Right lung (tissue), 5 donors: Measurements from ENCODE around the gene AP2M1. TPM values are rescaled to one million over a fixed set of nuclear protein-coding genes. Genes with fewer than 3 reads are reported as not detected.
A peak's percentile ranks its signal among the peaks of the same experiment; 100 is the strongest.
"Not testable (repeated sequence)": the region's sequence is repeated elsewhere in the genome, so short reads cannot be mapped to it uniquely, and the experiment has no call there.

Experiments
- DNase-seq, 2 donors: peaks; one replicate each; pipeline ENCODE4 v3.0.0-alpha.2; 2013
- polyA plus RNA-seq, 5 donors: library from polyadenylated mRNA; unstranded; fragments of 120-200 nt; gene quantifications; one replicate each; pipeline versions ENCODE4 v1.2.1 to v1.2.3, GENCODE V29; 2013; ENCODE audit warnings: inconsistent platforms in 1 of 5, low replicate concordance in 1 of 5; ENCODE audit not compliant: insufficient read length in 5 of 5, insufficient read depth in 1 of 5

The AP2M1 gene
- polyA plus RNA-seq, 5 donors, result 318 to 368 (median 328) TPM

- DNase-seq, result peak; percentile 66 to 67
Measured at GRCh38 chr3:184154885-184155643, 19.6 kb upstream of the AP2M1 start, which contains the start of gene DVL3. Gene DVL3 (plus strand): TSS chr3:184155377. CDS start chr3:184155636, 259 bp downstream.

- DNase-seq, result no peak
Measured at GRCh38 chr3:184155644-184156521, 18.8 kb upstream of the AP2M1 start.

DNA sequence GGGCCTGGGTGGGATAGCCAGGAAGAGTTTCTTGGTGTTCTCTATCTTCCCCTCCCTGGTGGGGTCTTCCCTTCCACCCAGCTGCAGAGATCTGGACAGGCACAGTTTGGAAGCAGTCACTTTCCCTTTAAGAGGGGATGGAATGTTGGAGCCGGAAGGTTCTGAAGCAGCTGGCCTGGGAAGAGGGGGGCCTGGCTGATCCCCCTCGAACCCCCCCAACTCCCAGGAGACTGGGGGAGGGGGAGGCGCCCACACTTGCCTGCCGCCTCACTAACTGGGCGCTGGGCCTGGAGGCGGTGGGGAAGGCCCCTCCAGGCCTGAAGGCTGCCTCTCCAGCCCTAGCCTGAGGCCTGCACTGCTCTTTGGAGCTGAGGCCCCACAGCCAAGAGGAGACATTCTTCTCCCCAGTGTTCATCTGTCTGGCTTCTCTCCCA, 18.1 kb upstream of the AP2M1 start:
- DNase-seq, result peak; percentile 66 to 70

DNA sequence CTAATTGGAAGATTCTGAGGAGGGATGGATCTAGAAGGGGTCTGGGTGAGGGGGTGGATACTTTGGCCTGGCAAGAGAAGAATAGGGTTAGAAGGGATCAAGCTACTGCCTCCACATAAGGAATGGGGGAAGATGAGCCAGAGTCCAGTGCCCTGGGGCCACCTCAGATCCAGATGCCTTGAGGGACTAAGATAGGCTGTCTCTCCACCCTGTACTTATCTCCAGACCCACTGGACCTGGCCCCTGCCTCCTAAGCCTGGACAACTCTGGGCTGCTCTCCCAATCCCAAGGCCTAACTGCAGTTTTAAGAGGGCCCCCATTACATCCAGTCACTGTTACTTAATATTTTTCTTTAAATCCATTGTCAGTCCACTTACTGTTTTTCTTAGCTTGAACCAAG, 17.4 kb upstream of the AP2M1 start:
- DNase-seq, result no peak

DNA sequence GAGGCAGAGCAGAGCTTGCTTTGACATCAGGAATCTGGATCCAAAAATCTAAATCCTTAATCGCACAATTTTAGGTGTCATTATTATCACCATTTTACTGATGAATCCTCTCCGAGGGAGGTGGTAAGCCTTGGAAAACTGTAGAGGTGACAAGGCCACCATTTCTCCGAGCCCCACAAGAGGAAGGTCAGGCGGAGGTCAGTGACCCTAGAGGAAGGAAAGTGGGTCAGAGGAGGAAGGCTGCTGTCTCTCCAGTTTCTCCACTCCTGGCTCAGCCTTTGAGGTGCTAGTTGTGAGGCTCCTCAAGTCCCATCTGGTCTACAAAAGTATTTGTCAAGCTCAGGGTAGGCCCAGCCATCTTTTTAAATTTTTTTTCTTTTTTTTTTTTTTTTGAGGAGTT, 16.3 kb upstream of the AP2M1 start:
- DNase-seq, result no peak

DNA sequence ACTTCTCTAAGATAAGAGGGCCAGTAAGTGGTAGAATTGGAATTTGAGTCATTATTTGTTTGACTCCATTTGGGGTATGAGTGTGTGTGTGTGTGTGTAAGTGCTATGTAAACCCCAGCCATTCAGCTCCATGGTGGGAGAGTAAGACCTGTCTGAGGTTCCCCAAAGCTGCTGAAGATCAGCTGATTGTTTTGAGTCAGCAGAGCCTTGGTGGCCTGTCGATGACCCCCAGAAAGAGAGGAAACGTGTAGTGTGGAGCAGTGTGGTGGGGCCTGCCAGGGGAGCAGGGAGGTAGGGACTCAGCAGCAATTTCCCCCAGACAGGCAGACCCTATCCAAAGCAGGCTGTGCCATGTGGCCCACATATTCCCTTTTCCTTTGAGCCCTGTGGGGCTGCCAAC, 14.2 kb upstream of the AP2M1 start:
- no peak for DNase-seq

DNA sequence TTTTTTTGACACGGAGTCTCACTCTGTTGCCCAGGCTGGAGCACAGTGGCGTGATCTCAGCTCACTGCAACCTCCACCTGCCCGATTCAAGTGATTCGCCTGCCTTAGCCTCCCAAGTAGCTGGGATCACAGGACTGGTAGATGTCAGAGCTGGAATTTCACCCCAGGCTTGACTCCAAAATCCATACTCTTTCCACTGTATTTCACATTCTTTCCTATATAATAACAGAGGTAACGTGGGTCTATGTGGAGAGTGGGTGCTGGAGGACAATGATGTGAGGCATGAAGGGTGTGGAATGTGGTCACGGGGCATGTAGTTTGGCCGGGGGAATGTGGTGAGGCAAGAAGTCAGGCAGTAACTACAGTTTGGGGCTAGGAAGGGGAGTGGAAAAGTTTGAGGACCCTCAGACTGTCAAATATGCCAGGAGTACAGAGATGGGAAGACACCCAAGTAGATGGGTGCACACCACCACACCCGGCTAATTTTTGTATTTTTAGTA, 12.0 kb upstream of the AP2M1 start:
- DNase-seq, result not testable (repeated sequence)

DNA sequence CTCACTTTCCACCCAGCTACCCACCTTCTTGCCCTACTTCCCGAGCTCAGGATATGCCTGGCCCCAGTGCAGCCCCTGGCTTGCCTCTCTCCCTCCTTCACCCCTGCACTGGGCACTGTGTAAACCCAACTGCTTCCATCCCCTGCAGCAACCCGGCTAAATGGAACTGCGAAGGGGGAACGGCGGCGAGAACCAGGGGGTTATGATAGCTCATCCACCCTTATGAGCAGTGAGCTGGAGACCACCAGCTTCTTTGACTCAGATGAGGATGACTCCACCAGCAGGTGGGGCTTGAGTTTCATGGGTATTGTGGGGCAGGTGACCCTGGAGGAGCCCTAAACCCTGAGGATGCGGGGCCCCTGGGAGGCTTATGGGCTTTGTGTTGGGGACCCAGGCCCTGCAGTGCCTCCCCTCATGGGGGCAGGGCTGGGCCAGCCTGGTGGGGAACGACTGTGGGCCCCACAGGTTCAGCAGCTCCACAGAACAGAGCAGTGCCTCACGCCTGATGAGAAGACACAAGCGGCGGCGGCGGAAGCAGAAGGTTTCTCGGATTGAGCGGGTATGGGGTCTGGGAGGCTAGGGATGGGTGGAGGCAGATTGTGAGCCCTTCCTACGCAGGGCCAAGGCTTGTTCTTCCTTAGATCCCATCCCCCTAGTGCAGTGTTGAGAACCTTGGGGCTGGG, 9.9 kb upstream of the AP2M1 start:
- DNase-seq, result no peak

GRCh38 chr3:184165543-184165942, 9.1 kb upstream of the AP2M1 start:
- no peak for DNase-seq

DNA sequence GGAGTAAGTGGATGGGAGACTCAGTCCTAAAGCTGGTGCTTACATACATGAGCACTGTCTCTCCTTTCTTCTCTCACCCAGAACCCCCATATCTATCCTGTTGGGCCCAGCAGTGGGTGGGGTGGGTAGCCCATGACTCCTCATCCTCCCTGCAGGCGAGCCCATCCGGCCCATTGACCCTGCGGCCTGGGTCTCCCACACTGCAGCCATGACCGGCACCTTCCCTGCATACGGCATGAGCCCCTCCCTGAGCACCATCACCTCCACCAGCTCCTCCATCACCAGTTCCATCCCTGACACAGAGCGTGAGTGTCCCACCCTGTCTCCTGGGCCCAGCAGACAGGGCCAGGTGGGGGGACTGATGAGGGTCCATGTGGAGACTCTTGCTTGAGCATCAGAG, 8.0 kb upstream of the AP2M1 start:
- DNase-seq, result no peak

GRCh38 chr3:184167786-184168185, 6.9 kb upstream of the AP2M1 start:
- DNase-seq, result no peak

- no peak for DNase-seq
Measured at GRCh38 chr3:184168363-184169120, 6.1 kb upstream of the AP2M1 start.

- no peak for DNase-seq
Measured at GRCh38 chr3:184169896-184170875, 4.5 kb upstream of the AP2M1 start.

DNA sequence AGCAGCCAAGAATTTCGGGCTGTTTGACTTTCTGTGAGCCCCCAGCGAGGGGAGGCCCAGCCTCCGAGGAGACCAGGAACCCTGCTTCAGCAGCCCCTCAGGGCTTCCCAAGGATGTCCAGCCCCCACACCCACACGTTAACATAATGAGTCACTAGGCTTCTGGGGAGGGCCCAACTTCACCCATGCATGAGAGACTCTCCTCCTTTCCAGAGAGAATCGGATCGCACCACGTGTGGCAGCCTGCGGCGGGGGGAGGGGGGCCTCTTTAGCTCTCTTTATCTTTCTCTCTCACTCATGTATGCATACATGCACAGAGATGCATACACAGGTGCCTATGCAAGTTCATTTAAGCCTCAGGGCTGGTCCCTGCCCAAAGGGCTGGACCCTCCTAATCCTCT, 3.1 kb upstream of the AP2M1 start:
- DNase-seq, result no peak

- DNase-seq, result no peak
Measured at GRCh38 chr3:184172681-184173373, 1.8 kb upstream of the AP2M1 start.

- DNase-seq, result no peak
Measured at GRCh38 chr3:184173374-184173722, 1.3 kb upstream of the AP2M1 start.

DNA sequence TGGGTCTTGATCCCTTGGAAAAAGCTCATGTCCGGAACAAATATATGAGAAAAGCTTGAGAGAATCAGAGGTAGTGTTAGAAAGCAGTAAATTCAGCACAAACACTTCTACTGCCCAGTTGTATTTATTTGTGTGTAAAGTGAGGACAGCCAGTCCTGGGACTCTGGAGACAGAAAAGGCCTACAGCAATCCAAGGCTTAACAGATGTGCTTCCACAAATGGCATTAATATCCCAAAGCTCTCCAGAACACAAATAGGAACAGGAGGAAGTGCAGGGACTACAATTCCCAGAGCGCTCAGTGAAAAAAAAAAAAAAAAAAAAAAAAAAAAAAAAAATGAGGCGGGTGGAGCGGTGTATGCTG, 390 bp upstream of the AP2M1 start:
- DNase-seq, result no peak

GRCh38 chr3:184175506-184175905, 851 bp downstream of the AP2M1 start:
- DNase-seq, result no peak

DNA sequence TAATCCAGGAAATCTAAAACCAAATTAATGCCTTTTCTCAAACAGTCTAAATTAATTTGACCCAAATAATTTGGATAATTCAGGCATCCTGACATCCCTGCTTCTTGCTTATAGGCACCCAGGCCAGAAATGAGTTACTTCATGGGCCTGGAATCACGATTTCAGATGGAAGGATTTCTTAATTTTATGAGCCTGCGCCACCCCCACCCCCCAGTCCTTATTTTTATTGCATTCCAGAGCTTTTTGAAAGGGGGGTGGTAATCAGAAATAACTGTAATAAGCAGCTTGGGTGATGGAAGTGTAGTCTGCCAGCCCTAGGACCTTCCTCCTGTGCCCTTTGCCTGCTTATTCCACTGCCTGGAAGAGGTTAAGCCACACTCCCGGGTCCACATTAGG, 1.3 kb downstream of the AP2M1 start:
- DNase-seq, result no peak
